DMS114 treated with DMSO at 0.1 percent for 48 hours (cell line): Measurements from ENCODE around the gene ASAP2.
A peak's percentile ranks its signal among the peaks of the same experiment; 100 is the strongest.

ENCODE experiments used
- DNase-seq: peaks from one replicate; lab custom pipeline; 2025; ENCODE audit not compliant: unreplicated experiment; lab: John Stamatoyannopoulos, UW

The ASAP2 gene

GRCh38 chr2:9205963-9206948, at the start of gene ASAP2:
Gene ASAP2, plus strand, starts transcription at chr2:9206812. Its CDS starts 293 bp downstream, at chr2:9207105.
- peak; percentile 4 for DNase-seq

GRCh38 chr2:9158786-9159779, 47.5 kb upstream of the ASAP2 start:
- no peak for DNase-seq

- no peak for DNase-seq
Observed at GRCh38 chr2:9160732-9161131, 45.9 kb upstream of the ASAP2 start.

- DNase-seq: no peak
Observed at GRCh38 chr2:9162841-9163240, 43.8 kb upstream of the ASAP2 start.

GRCh38 chr2:9163306-9164111, 43.1 kb upstream of the ASAP2 start:
- no peak for DNase-seq

GRCh38 chr2:9164112-9164608, 42.5 kb upstream of the ASAP2 start:
- no peak for DNase-seq

- no peak for DNase-seq
Observed at GRCh38 chr2:9165625-9166024, 41.0 kb upstream of the ASAP2 start.

- no peak for DNase-seq
Observed at GRCh38 chr2:9166579-9167377, 39.8 kb upstream of the ASAP2 start.

GRCh38 chr2:9167718-9168657, 38.6 kb upstream of the ASAP2 start:
- no peak for DNase-seq

GRCh38 chr2:9168821-9169221, 37.8 kb upstream of the ASAP2 start:
- no peak for DNase-seq

- no peak for DNase-seq
Observed at GRCh38 chr2:9169349-9170107, 37.1 kb upstream of the ASAP2 start.

- DNase-seq: no peak
Observed at GRCh38 chr2:9170458-9171130, 36.0 kb upstream of the ASAP2 start.

- no peak for DNase-seq
Observed at GRCh38 chr2:9174771-9175437, 31.7 kb upstream of the ASAP2 start.

GRCh38 chr2:9178110-9178903, 28.3 kb upstream of the ASAP2 start:
- no peak for DNase-seq

- DNase-seq: no peak
Observed at GRCh38 chr2:9178904-9179571, 27.6 kb upstream of the ASAP2 start.
